C4-2B (cell line): ENCODE data around the gene EGFLAM.

Source experiments
- ZFX ChIP-seq: fragments of 450-650 bp; IDR thresholded peaks from 2 replicates; pipeline ENCODE4 v1.6.1; 2017
- TF ChIP-seq, protein P1 (sequence below): fragments of 450-650 bp; conservative IDR thresholded peaks from 2 replicates; pipeline ENCODE4 v1.5.1; 2017; ENCODE audit warnings: mild to moderate bottlenecking

DNA sequence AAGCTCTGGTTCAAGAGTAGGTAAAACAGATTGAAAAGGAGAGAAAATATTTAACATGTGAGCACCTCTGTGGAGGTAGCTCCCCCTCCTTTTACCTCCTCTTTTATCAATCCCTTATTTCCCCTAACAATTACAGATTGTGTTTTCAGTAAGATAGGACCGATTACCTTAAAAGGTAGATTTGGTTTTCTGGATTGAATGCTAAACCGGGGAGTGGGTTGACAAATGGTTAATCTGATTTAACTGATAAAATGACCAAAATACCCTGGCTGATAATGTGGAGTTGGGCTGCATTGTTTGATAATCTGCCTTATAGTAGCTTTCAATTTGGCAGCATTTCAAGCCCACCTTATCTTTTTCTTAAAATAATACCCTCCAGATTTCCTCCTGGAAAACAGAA is 83.9 kb downstream of the EGFLAM start:
- TF ChIP-seq, protein P1, sequence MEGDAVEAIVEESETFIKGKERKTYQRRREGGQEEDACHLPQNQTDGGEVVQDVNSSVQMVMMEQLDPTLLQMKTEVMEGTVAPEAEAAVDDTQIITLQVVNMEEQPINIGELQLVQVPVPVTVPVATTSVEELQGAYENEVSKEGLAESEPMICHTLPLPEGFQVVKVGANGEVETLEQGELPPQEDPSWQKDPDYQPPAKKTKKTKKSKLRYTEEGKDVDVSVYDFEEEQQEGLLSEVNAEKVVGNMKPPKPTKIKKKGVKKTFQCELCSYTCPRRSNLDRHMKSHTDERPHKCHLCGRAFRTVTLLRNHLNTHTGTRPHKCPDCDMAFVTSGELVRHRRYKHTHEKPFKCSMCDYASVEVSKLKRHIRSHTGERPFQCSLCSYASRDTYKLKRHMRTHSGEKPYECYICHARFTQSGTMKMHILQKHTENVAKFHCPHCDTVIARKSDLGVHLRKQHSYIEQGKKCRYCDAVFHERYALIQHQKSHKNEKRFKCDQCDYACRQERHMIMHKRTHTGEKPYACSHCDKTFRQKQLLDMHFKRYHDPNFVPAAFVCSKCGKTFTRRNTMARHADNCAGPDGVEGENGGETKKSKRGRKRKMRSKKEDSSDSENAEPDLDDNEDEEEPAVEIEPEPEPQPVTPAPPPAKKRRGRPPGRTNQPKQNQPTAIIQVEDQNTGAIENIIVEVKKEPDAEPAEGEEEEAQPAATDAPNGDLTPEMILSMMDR, result no peak
- TF ChIP-seq ZFX, result no peak
